ENCODE data around the gene GPD2. TPM values are rescaled to one million over a fixed set of nuclear protein-coding genes. Genes with fewer than 3 reads are reported as not detected.
A peak's percentile ranks its signal among the peaks of the same experiment; 100 is the strongest.

The GPD2 gene
- polyA plus RNA-seq, 3 donors from 2014 or later = 5.6 to 13.3 (median 6.5) TPM

GRCh38 chr2:156423674-156424282 is 12.4 kb upstream of the GPD2 start:
- Mint-ChIP-seq H3K4me3 (no peak overlapping the region), H3K27me3 (ENCODE audit: low read depth in 3 of 3) (peaks cover 0 to 5% (median 4%) of the 10 kb centered on the region in 3 donors)

GRCh38 chr2:156427074-156427473 is 9.1 kb upstream of the GPD2 start:
- Mint-ChIP-seq H3K27me3 (ENCODE audit: low read depth in 3 of 3) (peaks cover 2 to 4% (median 2%) of the 10 kb centered on the region in 3 donors), H3K27ac (no peak overlapping the region), H3K36me3 (no peaks in the 10 kb centered on the region), H3K9me3 (no peaks in the 10 kb centered on the region), H3K4me3 (no peak overlapping the region), H3K4me1 (no peaks in the 10 kb centered on the region)
- no peak for DNase-seq

More at GRCh38 chr2:156423674-156424282, 12.4 kb upstream of the GPD2 start:
- H3K4me1 Mint-ChIP-seq = no peaks in the 10 kb centered on the region
- no peaks in the 10 kb centered on the region for H3K36me3 Mint-ChIP-seq
- H3K27ac Mint-ChIP-seq = no peak overlapping the region
- no peak for DNase-seq
- H3K9me3 Mint-ChIP-seq = no peaks in the 10 kb centered on the region

GRCh38 chr2:156429211-156429610 is 7.0 kb upstream of the GPD2 start:
- no peaks in the 10 kb centered on the region for H3K36me3 Mint-ChIP-seq
- H3K4me3 Mint-ChIP-seq = no peak overlapping the region
- H3K9me3 Mint-ChIP-seq = no peaks in the 10 kb centered on the region
- H3K4me1 Mint-ChIP-seq = no peaks in the 10 kb centered on the region
- H3K27me3 Mint-ChIP-seq (ENCODE audit: low read depth in 3 of 3) = peaks cover 0 to 5% (median 2%) of the 10 kb centered on the region in 3 donors
- no peak overlapping the region for H3K27ac Mint-ChIP-seq
- no peak for DNase-seq

- Mint-ChIP-seq H3K4me3 (no peak overlapping the region), H3K27me3 (ENCODE audit: low read depth in 3 of 3) (peaks cover 0 to 6% (median 2%) of the 10 kb centered on the region in 3 donors), H3K4me1 (no peaks in the 10 kb centered on the region), H3K27ac (no peak overlapping the region), H3K36me3 (no peaks in the 10 kb centered on the region), H3K9me3 (no peaks in the 10 kb centered on the region)
- no peak for DNase-seq
Observed at GRCh38 chr2:156430236-156430979, 5.8 kb upstream of the GPD2 start.

- no peak overlapping the region for H3K4me3 Mint-ChIP-seq
- no peaks in the 10 kb centered on the region for H3K4me1 Mint-ChIP-seq
- DNase-seq = no peak
- H3K9me3 Mint-ChIP-seq = no peaks in the 10 kb centered on the region
- H3K27me3 Mint-ChIP-seq (ENCODE audit: low read depth in 3 of 3) = peaks cover 0 to 6% (median 2%) of the 10 kb centered on the region in 3 donors
- no peaks in the 10 kb centered on the region for H3K36me3 Mint-ChIP-seq
- H3K27ac Mint-ChIP-seq = peak overlapping the region in 1 of 6 donors; percentile 23
Observed at GRCh38 chr2:156430980-156431358, 5.2 kb upstream of the GPD2 start.

- H3K27ac Mint-ChIP-seq = peak overlapping the region; percentile 60 to 82 (median 75)
- no peaks in the 10 kb centered on the region for H3K36me3 Mint-ChIP-seq
- H3K27me3 Mint-ChIP-seq (ENCODE audit: low read depth in 3 of 3) = peaks cover 3 to 10% (median 4%) of the 10 kb centered on the region in 3 donors
- DNase-seq = no peak
- H3K9me3 Mint-ChIP-seq = no peaks in the 10 kb centered on the region
- peak overlapping the region; percentile 69 to 81 (median 70) for H3K4me3 Mint-ChIP-seq
- H3K4me1 Mint-ChIP-seq = peaks cover 23 to 30% of the 10 kb centered on the region in 2 donors
Observed at GRCh38 chr2:156434461-156435291, 1.5 kb upstream of the GPD2 start.

GRCh38 chr2:156435396-156435717 is 822 bp upstream of the GPD2 start:
- peaks cover 3 to 5% (median 5%) of the 10 kb centered on the region in 3 donors for H3K36me3 Mint-ChIP-seq
- H3K9me3 Mint-ChIP-seq = no peaks in the 10 kb centered on the region
- H3K27me3 Mint-ChIP-seq (ENCODE audit: low read depth in 3 of 3) = peaks cover 3 to 8% (median 4%) of the 10 kb centered on the region in 3 donors
- H3K4me3 Mint-ChIP-seq = peak overlapping the region; percentile 70 to 95 (median 90)
- H3K4me1 Mint-ChIP-seq = peaks cover 27 to 37% of the 10 kb centered on the region in 2 donors
- peak overlapping the region; percentile 60 to 82 (median 76) for H3K27ac Mint-ChIP-seq
- DNase-seq = no peak

GRCh38 chr2:156436497-156437085 is 412 bp downstream of the GPD2 start:
- peak overlapping the region; percentile 90 to 95 (median 93) for H3K4me3 Mint-ChIP-seq
- H3K4me1 Mint-ChIP-seq = peaks cover 28 to 42% of the 10 kb centered on the region in 2 donors

GRCh38 chr2:156437272-156437930 is 1.2 kb downstream of the GPD2 start:
- Mint-ChIP-seq H3K4me3 (peak overlapping the region; percentile 90 to 95 (median 93)), H3K9me3 (no peaks in the 10 kb centered on the region), H3K27me3 (ENCODE audit: low read depth in 3 of 3) (peaks cover 2 to 8% (median 3%) of the 10 kb centered on the region in 3 donors), H3K27ac (peak overlapping the region; percentile 65 to 94 (median 92)), H3K4me1 (peaks cover 28 to 42% of the 10 kb centered on the region in 2 donors), H3K36me3 (peaks cover 3 to 10% (median 9%) of the 10 kb centered on the region in 3 donors)
- no peak for DNase-seq

More at GRCh38 chr2:156436497-156437085, 412 bp downstream of the GPD2 start:
- peaks cover 3 to 8% (median 4%) of the 10 kb centered on the region in 3 donors for H3K27me3 Mint-ChIP-seq (ENCODE audit: low read depth in 3 of 3)
- H3K36me3 Mint-ChIP-seq = peaks cover 3 to 10% (median 9%) of the 10 kb centered on the region in 3 donors
- no peaks in the 10 kb centered on the region for H3K9me3 Mint-ChIP-seq
- peak; percentile 18 to 32 (median 20) for DNase-seq
- peak overlapping the region; percentile 91 to 94 (median 92) for H3K27ac Mint-ChIP-seq

GRCh38 chr2:156437931-156438410 is 1.8 kb downstream of the GPD2 start:
- Mint-ChIP-seq H3K27ac (peak overlapping the region in 3 of 6 donors; percentile 22 to 91 (median 41)), H3K4me1 (peaks cover 28 to 46% of the 10 kb centered on the region in 2 donors), H3K27me3 (ENCODE audit: low read depth in 3 of 3) (peaks cover 2 to 8% (median 3%) of the 10 kb centered on the region in 3 donors), H3K9me3 (no peaks in the 10 kb centered on the region), H3K36me3 (peaks cover 3 to 10% (median 9%) of the 10 kb centered on the region in 3 donors), H3K4me3 (peak overlapping the region; percentile 90 to 95 (median 93))
- no peak for DNase-seq

- no peaks in the 10 kb centered on the region for H3K9me3 Mint-ChIP-seq
- no peak overlapping the region for H3K4me3 Mint-ChIP-seq
- H3K4me1 Mint-ChIP-seq = peaks cover 18 to 36% of the 10 kb centered on the region in 2 donors
- H3K36me3 Mint-ChIP-seq = peaks cover 3 to 18% (median 15%) of the 10 kb centered on the region in 3 donors
- H3K27me3 Mint-ChIP-seq (ENCODE audit: low read depth in 3 of 3) = no peaks in the 10 kb centered on the region
- no peak for DNase-seq
- no peak overlapping the region for H3K27ac Mint-ChIP-seq
Observed at GRCh38 chr2:156443089-156443488, 6.9 kb downstream of the GPD2 start.

- Mint-ChIP-seq H3K4me3 (no peak overlapping the region), H3K4me1 (peaks cover 14 to 25% of the 10 kb centered on the region in 2 donors), H3K27ac (no peak overlapping the region), H3K9me3 (no peaks in the 10 kb centered on the region), H3K36me3 (peaks cover 7 to 22% (median 17%) of the 10 kb centered on the region in 3 donors), H3K27me3 (ENCODE audit: low read depth in 3 of 3) (peaks cover 0 to 3% (median 0%) of the 10 kb centered on the region in 3 donors)
- DNase-seq = no peak
Observed at GRCh38 chr2:156445296-156446220, 9.4 kb downstream of the GPD2 start.
